Neuronal stem cell (in vitro differentiated cells): ENCODE data around the gene POLH.

Experiments
- DNase-seq: peaks from one replicate; pipeline ENCODE4 v3.0.0-alpha.2; 2013; ENCODE audit warnings: low spot score
- H2AFZ ChIP-seq: one replicate; pipeline ENCODE4 v1.6.1; 2013; ENCODE audit warnings: mild to moderate bottlenecking, low read length, inconsistent platforms
- H2AK5ac ChIP-seq: 2 replicates; pipeline ENCODE4 v1.6.1; 2013; ENCODE audit warnings: low read depth, mild to moderate bottlenecking, inconsistent platforms, low read length, moderate library complexity, mixed read lengths
- H2BK120ac ChIP-seq: 2 replicates; pipeline ENCODE4 v1.6.1; 2013; ENCODE audit warnings: low read depth, mild to moderate bottlenecking, inconsistent platforms, low read length, moderate library complexity, mixed read lengths
- H2BK12ac ChIP-seq: one replicate; pipeline ENCODE4 v1.6.1; 2013; ENCODE audit warnings: low read length, inconsistent platforms
- H2BK15ac ChIP-seq: 2 replicates; pipeline ENCODE4 v1.6.1; 2013; ENCODE audit warnings: mild to moderate bottlenecking, low read length, inconsistent platforms, mixed read lengths
- H2BK5ac ChIP-seq: one replicate; pipeline ENCODE4 v1.6.1; 2013; ENCODE audit warnings: inconsistent platforms, mild to moderate bottlenecking, low read length, moderate library complexity
- H3K14ac ChIP-seq: one replicate; pipeline ENCODE4 v1.6.1; 2013; ENCODE audit warnings: low read length, inconsistent platforms
- H3K18ac ChIP-seq: 2 replicates; pipeline ENCODE4 v1.6.1; 2013; ENCODE audit warnings: low read length, inconsistent platforms
- H3K23ac ChIP-seq: 2 replicates; pipeline ENCODE4 v1.6.1; 2013; ENCODE audit warnings: low read depth, mild to moderate bottlenecking, mixed read lengths, low read length, inconsistent platforms; ENCODE audit not compliant: poor library complexity
- H3K27ac ChIP-seq: replicated peaks from 3 replicates; pipeline ENCODE4 v1.5.1; 2013; ENCODE audit warnings: low read length, inconsistent platforms
- H3K27me3 ChIP-seq, 3 experiments: 2 replicates each; pipeline ENCODE4 v1.6.1; 2013; ENCODE audit warnings: low read length in 3 of 3, mild to moderate bottlenecking in 2 of 3, inconsistent platforms in 1 of 3, low read depth in 1 of 3, mixed read lengths in 1 of 3, moderate library complexity in 1 of 3; ENCODE audit not compliant: control insufficient read depth in 3 of 3, insufficient read depth in 3 of 3
- H3K36me3 ChIP-seq, 2 donors: replicated peaks in 1 of 2; 2 replicates each; pipeline ENCODE4 v1.6.1; 2013; ENCODE audit warnings: low read length in 2 of 2; ENCODE audit not compliant: control insufficient read depth in 2 of 2, insufficient read depth in 2 of 2
- H3K4ac ChIP-seq: 2 replicates; pipeline ENCODE4 v1.6.1; 2013; ENCODE audit warnings: inconsistent platforms, mild to moderate bottlenecking, low read length, moderate library complexity
- H3K4me1 ChIP-seq, 2 donors: 1 replicate in 1 of 2; 2 replicates in 1 of 2; pipeline ENCODE4 v1.6.1; 2013; ENCODE audit warnings: low read length in 2 of 2, low read depth in 1 of 2; ENCODE audit not compliant: control insufficient read depth in 2 of 2, insufficient read depth in 1 of 2
- H3K4me2 ChIP-seq: one replicate; pipeline ENCODE4 v1.6.1; 2013; ENCODE audit warnings: mild to moderate bottlenecking, low read length, inconsistent platforms; ENCODE audit not compliant: insufficient read depth, poor library complexity, severe bottlenecking
- H3K4me3 ChIP-seq, 2 donors: 2 replicates each; pipeline ENCODE4 v1.5.1; 2013; ENCODE audit warnings: low read length in 2 of 2, mild to moderate bottlenecking in 2 of 2, inconsistent platforms in 1 of 2, moderate library complexity in 1 of 2
- H3K79me1 ChIP-seq: one replicate; pipeline ENCODE4 v1.6.1; 2013; ENCODE audit warnings: low read depth, mild to moderate bottlenecking, inconsistent platforms, low read length, moderate library complexity
- H3K9ac ChIP-seq: one replicate; pipeline ENCODE4 v1.6.1; 2013; ENCODE audit warnings: mild to moderate bottlenecking, low read depth, low read length, inconsistent platforms; ENCODE audit not compliant: poor library complexity
- H3K9me3 ChIP-seq, 2 donors: replicated peaks in 1 of 2; 2 replicates each; pipeline versions ENCODE3 to v1.6.1; 2013; ENCODE audit warnings: low read length in 2 of 2, mild to moderate bottlenecking in 2 of 2, inconsistent platforms in 1 of 2, low read depth in 1 of 2, mixed read lengths in 1 of 2, moderate library complexity in 1 of 2; ENCODE audit not compliant: control insufficient read depth in 2 of 2, insufficient read depth in 1 of 2
- H4K8ac ChIP-seq: one replicate; pipeline ENCODE4 v1.6.1; 2013; ENCODE audit warnings: low read depth, mild to moderate bottlenecking, inconsistent platforms, low read length, moderate library complexity
- H4K91ac ChIP-seq: one replicate; pipeline ENCODE4 v1.6.1; 2013; ENCODE audit warnings: low read length, low read depth, mild to moderate bottlenecking, inconsistent platforms; ENCODE audit not compliant: poor library complexity
- whole genome bisulfite sequencing, 2 donors: extraction: QIAGEN DNeasy Blood & Tissue Kit; methylation state at CpG; one replicate each; pipeline ENCODE4 v1.1.7; 2013; ENCODE audit warnings: missing lambda C conversion rate in 2 of 2, mixed read lengths in 1 of 2; ENCODE audit not compliant: insufficient read length in 2 of 2, insufficient replicate concordance in 1 of 2; ENCODE audit errors: extremely low coverage in 2 of 2; 5-methylcytosine and 5-hydroxymethylcytosine counted together

The POLH gene

GRCh38 chr6:43608807-43609206 is 32.8 kb downstream of the POLH start:
- Histone ChIP-seq H2AK5ac (no peak overlapping the region), H2BK15ac (no peak overlapping the region), H3K79me1 (no peaks in the 10 kb centered on the region), H3K4ac (no peak overlapping the region), H2BK12ac (no peak overlapping the region), H4K91ac (no peak overlapping the region), H2AFZ (no peak overlapping the region), H3K27ac (no peak overlapping the region), H3K18ac (no peak overlapping the region), H3K36me3 (peaks cover 11 to 95% of the 10 kb centered on the region in 2 donors), H2BK5ac (no peak overlapping the region), H3K9me3 (no peaks in the 10 kb centered on the region), H4K8ac (no peak overlapping the region), H3K4me2 (no peak overlapping the region), H3K9ac (no peak overlapping the region), H3K23ac (no peak overlapping the region), H3K4me1 (no peaks in the 10 kb centered on the region), H2BK120ac (no peak overlapping the region), H3K14ac (no peak overlapping the region), H3K4me3 (no peak overlapping the region), H3K27me3 (no peaks in the 10 kb centered on the region)
- DNase-seq = no peak
- WGBS, 2 donors = no CpG with 5 or more reads among the region's 1 CpG

- H3K4me1 ChIP-seq = no peaks in the 10 kb centered on the region
- H3K4me3 ChIP-seq = no peak overlapping the region
- H2AK5ac ChIP-seq = no peak overlapping the region
- H3K9ac ChIP-seq = no peak overlapping the region
- no peak overlapping the region for H3K4ac ChIP-seq
- no peak for DNase-seq
- H3K18ac ChIP-seq = no peak overlapping the region
- H3K27ac ChIP-seq = no peak overlapping the region
- H3K9me3 ChIP-seq = no peaks in the 10 kb centered on the region
- no peak overlapping the region for H3K14ac ChIP-seq
- no peak overlapping the region for H2BK120ac ChIP-seq
- H3K36me3 ChIP-seq = peaks cover 14 to 95% of the 10 kb centered on the region in 2 donors
- no peak overlapping the region for H2BK5ac ChIP-seq
- H3K23ac ChIP-seq = no peak overlapping the region
- H3K4me2 ChIP-seq = no peak overlapping the region
- no peak overlapping the region for H2AFZ ChIP-seq
- H3K79me1 ChIP-seq = no peaks in the 10 kb centered on the region
- no CpG with 5 or more reads among the region's 1 CpG for WGBS, 2 donors
- H2BK12ac ChIP-seq = no peak overlapping the region
- H3K27me3 ChIP-seq = no peaks in the 10 kb centered on the region
- H2BK15ac ChIP-seq = no peak overlapping the region
- no peak overlapping the region for H4K91ac ChIP-seq
- H4K8ac ChIP-seq = no peak overlapping the region
Measured at GRCh38 chr6:43609402-43609801, 33.4 kb downstream of the POLH start.

GRCh38 chr6:43610431-43610830 is 34.4 kb downstream of the POLH start:
- WGBS, 2 donors = no CpG with 5 or more reads among the region's 5 CpGs

GRCh38 chr6:43613721-43614395 is 37.9 kb downstream of the POLH start:
- no CpG with 5 or more reads among the region's 6 CpGs for WGBS, 2 donors
- Histone ChIP-seq H3K4ac (no peak overlapping the region), H3K79me1 (no peaks in the 10 kb centered on the region), H3K18ac (no peak overlapping the region), H3K27me3 (no peaks in the 10 kb centered on the region), H3K14ac (no peak overlapping the region), H3K9me3 (no peaks in the 10 kb centered on the region), H3K4me2 (no peak overlapping the region), H3K23ac (no peak overlapping the region), H3K36me3 (peaks cover 10 to 84% of the 10 kb centered on the region in 2 donors), H3K4me1 (no peaks in the 10 kb centered on the region), H4K8ac (no peak overlapping the region), H2AK5ac (no peak overlapping the region), H3K27ac (no peak overlapping the region), H2AFZ (no peak overlapping the region), H3K4me3 (no peak overlapping the region), H2BK15ac (no peak overlapping the region), H2BK12ac (no peak overlapping the region), H3K9ac (no peak overlapping the region), H2BK5ac (no peak overlapping the region), H2BK120ac (no peak overlapping the region), H4K91ac (no peak overlapping the region)
- no peak for DNase-seq

More at GRCh38 chr6:43610431-43610830, 34.4 kb downstream of the POLH start:
- no peak overlapping the region for H3K4me3 ChIP-seq
- H2BK5ac ChIP-seq = no peak overlapping the region
- no peak overlapping the region for H3K18ac ChIP-seq
- no peak overlapping the region for H3K14ac ChIP-seq
- peaks cover 10 to 92% of the 10 kb centered on the region in 2 donors for H3K36me3 ChIP-seq
- no peak overlapping the region for H3K4ac ChIP-seq
- H3K4me1 ChIP-seq = no peaks in the 10 kb centered on the region
- H2BK120ac ChIP-seq = no peak overlapping the region
- no peaks in the 10 kb centered on the region for H3K79me1 ChIP-seq
- no peak overlapping the region for H2AFZ ChIP-seq
- H3K9ac ChIP-seq = no peak overlapping the region
- H3K4me2 ChIP-seq = no peak overlapping the region
- H2BK12ac ChIP-seq = no peak overlapping the region
- no peaks in the 10 kb centered on the region for H3K27me3 ChIP-seq
- no peak overlapping the region for H2AK5ac ChIP-seq
- H3K27ac ChIP-seq = no peak overlapping the region
- H2BK15ac ChIP-seq = no peak overlapping the region
- no peak overlapping the region for H4K8ac ChIP-seq
- H3K23ac ChIP-seq = no peak overlapping the region
- H4K91ac ChIP-seq = no peak overlapping the region
- H3K9me3 ChIP-seq = no peaks in the 10 kb centered on the region
- DNase-seq = no peak
